ENCODE data around the gene PTPN18.
A peak's percentile ranks its signal among the peaks of the same experiment; 100 is the strongest.

The PTPN18 gene

GRCh38 chr2:130380096-130380934, 24.5 kb downstream of the PTPN18 start:
- no peak overlapping the region for H2BK15ac ChIP-seq (ENCODE audit: low read depth, poor library complexity, severe bottlenecking)

DNA sequence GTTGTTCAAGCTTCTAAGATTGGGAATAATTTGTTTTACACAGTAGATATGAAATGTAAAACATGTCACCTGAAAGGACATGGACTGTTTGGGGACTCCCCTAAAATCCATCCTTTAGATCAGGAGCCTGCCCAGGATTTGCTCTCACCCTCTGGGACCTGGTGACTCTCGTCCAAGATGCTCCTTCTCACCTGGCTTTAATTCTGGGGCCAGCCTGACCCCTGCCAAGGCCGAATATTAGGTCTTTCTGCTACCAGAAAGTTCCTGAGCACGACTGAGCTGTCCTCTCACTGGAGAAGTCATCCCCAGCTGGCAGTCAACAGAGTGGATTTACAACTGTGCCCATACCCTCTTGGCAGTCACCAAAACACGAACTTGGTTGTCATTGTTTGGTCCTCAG, 25.3 kb downstream of the PTPN18 start:
- no peak overlapping the region for H3K27ac ChIP-seq (ENCODE audit: low read length, poor library complexity, severe bottlenecking)
- no peak overlapping the region for H4K8ac ChIP-seq (ENCODE audit: low read length)
- no peak overlapping the region for H3K14ac ChIP-seq (ENCODE audit: low read length in 2 of 2)
- H2AK5ac ChIP-seq (ENCODE audit: low read length, severe bottlenecking) = no peak overlapping the region
- no peak overlapping the region for H3K18ac ChIP-seq (ENCODE audit: low read depth in 1 of 2, low read length in 2 of 2)
- no peaks in the 10 kb centered on the region for H3K27me3 ChIP-seq (ENCODE audit: control insufficient read depth in 1 of 2, insufficient read depth in 1 of 2, low read length in 2 of 2)
- H2AFZ ChIP-seq (ENCODE audit: low read depth, low read length) = no peak overlapping the region
- H3K9me3 ChIP-seq (ENCODE audit: control insufficient read depth, low read length) = no peaks in the 10 kb centered on the region
- H3K36me3 ChIP-seq (ENCODE audit: control insufficient read depth in 1 of 2, insufficient read depth in 2 of 2, low read depth in 1 of 2, low read length in 2 of 2) = peaks cover 24 to 29% of the 10 kb centered on the region in 2 experiments
- no peak for DNase-seq
- H4K91ac ChIP-seq (ENCODE audit: low read length) = no peak overlapping the region
- no peak overlapping the region for H3K4ac ChIP-seq (ENCODE audit: low read depth in 1 of 2, low read length in 2 of 2)
- no peak overlapping the region for H3K4me3 ChIP-seq (ENCODE audit: insufficient read depth in 1 of 2, low read depth in 1 of 2, low read length in 2 of 2)
- H2BK15ac ChIP-seq (ENCODE audit: low read depth, poor library complexity, severe bottlenecking) = no peak overlapping the region
- no peak overlapping the region for H3K23ac ChIP-seq (ENCODE audit: low read length in 2 of 2)
- H3K79me1 ChIP-seq (replicated peaks; ENCODE audit: low read length, poor library complexity, severe bottlenecking) = peaks cover 38% of the 10 kb centered on the region
- 91% methylated on average over 4 of the region's 4 CpGs for WGBS
- H3K9ac ChIP-seq (ENCODE audit: low read length) = no peak overlapping the region
- no peak overlapping the region for H3K4me2 ChIP-seq (ENCODE audit: low read length, poor library complexity, severe bottlenecking)
- H3K4me1 ChIP-seq (ENCODE audit: control insufficient read depth, insufficient read depth, low read depth, low read length) = no peaks in the 10 kb centered on the region
- no peak overlapping the region for H2BK120ac ChIP-seq (ENCODE audit: low read depth, low read length)
- H2BK5ac ChIP-seq (ENCODE audit: low read depth, low read length, poor library complexity, severe bottlenecking) = no peak overlapping the region
- H2BK12ac ChIP-seq (ENCODE audit: low read length in 2 of 2) = no peak overlapping the region

More at GRCh38 chr2:130380096-130380934, 24.5 kb downstream of the PTPN18 start:
- Histone ChIP-seq H3K23ac (ENCODE audit: low read length in 2 of 2) (no peak overlapping the region), H3K4ac (ENCODE audit: low read depth in 1 of 2, low read length in 2 of 2) (no peak overlapping the region), H4K8ac (ENCODE audit: low read length) (peak overlapping the region; percentile 30), H3K4me1 (ENCODE audit: control insufficient read depth, insufficient read depth, low read depth, low read length) (peaks cover under 1% of the 10 kb centered on the region), H3K4me3 (ENCODE audit: insufficient read depth in 1 of 2, low read depth in 1 of 2, low read length in 2 of 2) (no peak overlapping the region), H3K9ac (ENCODE audit: low read length) (no peak overlapping the region), H3K27me3 (ENCODE audit: control insufficient read depth in 1 of 2, insufficient read depth in 1 of 2, low read length in 2 of 2) (no peaks in the 10 kb centered on the region), H2BK120ac (ENCODE audit: low read depth, low read length) (no peak overlapping the region), H3K9me3 (ENCODE audit: control insufficient read depth, low read length) (no peaks in the 10 kb centered on the region), H3K79me1 (replicated peaks; ENCODE audit: low read length, poor library complexity, severe bottlenecking) (peaks cover 38% of the 10 kb centered on the region), H2AK5ac (ENCODE audit: low read length, severe bottlenecking) (no peak overlapping the region), H3K27ac (ENCODE audit: low read length, poor library complexity, severe bottlenecking) (no peak overlapping the region), H3K36me3 (ENCODE audit: control insufficient read depth in 1 of 2, insufficient read depth in 2 of 2, low read depth in 1 of 2, low read length in 2 of 2) (peaks cover 28 to 37% of the 10 kb centered on the region in 2 experiments), H2AFZ (ENCODE audit: low read depth, low read length) (no peak overlapping the region), H4K91ac (ENCODE audit: low read length) (no peak overlapping the region), H3K14ac (ENCODE audit: low read length in 2 of 2) (no peak overlapping the region), H2BK12ac (ENCODE audit: low read length in 2 of 2) (no peak overlapping the region), H3K4me2 (ENCODE audit: low read length, poor library complexity, severe bottlenecking) (no peak overlapping the region), H3K18ac (ENCODE audit: low read depth in 1 of 2, low read length in 2 of 2) (no peak overlapping the region), H2BK5ac (ENCODE audit: low read depth, low read length, poor library complexity, severe bottlenecking) (no peak overlapping the region)
- 92% methylated on average over 11 of the region's 11 CpGs for WGBS
- no peak for DNase-seq

GRCh38 chr2:130381619-130382018, 25.8 kb downstream of the PTPN18 start:
- Histone ChIP-seq H3K23ac (ENCODE audit: low read length in 2 of 2) (no peak overlapping the region), H3K9ac (ENCODE audit: low read length) (no peak overlapping the region), H2BK15ac (ENCODE audit: low read depth, poor library complexity, severe bottlenecking) (no peak overlapping the region), H3K4me1 (ENCODE audit: control insufficient read depth, insufficient read depth, low read depth, low read length) (no peaks in the 10 kb centered on the region), H2BK120ac (ENCODE audit: low read depth, low read length) (no peak overlapping the region), H2AFZ (ENCODE audit: low read depth, low read length) (no peak overlapping the region), H3K14ac (ENCODE audit: low read length in 2 of 2) (no peak overlapping the region), H3K4me2 (ENCODE audit: low read length, poor library complexity, severe bottlenecking) (no peak overlapping the region), H2AK5ac (ENCODE audit: low read length, severe bottlenecking) (no peak overlapping the region), H3K27ac (ENCODE audit: low read length, poor library complexity, severe bottlenecking) (no peak overlapping the region), H3K79me1 (replicated peaks; ENCODE audit: low read length, poor library complexity, severe bottlenecking) (peaks cover 34% of the 10 kb centered on the region), H3K4me3 (ENCODE audit: insufficient read depth in 1 of 2, low read depth in 1 of 2, low read length in 2 of 2) (no peak overlapping the region), H2BK12ac (ENCODE audit: low read length in 2 of 2) (no peak overlapping the region), H3K18ac (ENCODE audit: low read depth in 1 of 2, low read length in 2 of 2) (no peak overlapping the region), H3K36me3 (ENCODE audit: control insufficient read depth in 1 of 2, insufficient read depth in 2 of 2, low read depth in 1 of 2, low read length in 2 of 2) (peaks cover 21 to 26% of the 10 kb centered on the region in 2 experiments), H4K8ac (ENCODE audit: low read length) (no peak overlapping the region), H3K27me3 (ENCODE audit: control insufficient read depth in 1 of 2, insufficient read depth in 1 of 2, low read length in 2 of 2) (no peaks in the 10 kb centered on the region), H2BK5ac (ENCODE audit: low read depth, low read length, poor library complexity, severe bottlenecking) (no peak overlapping the region), H3K4ac (ENCODE audit: low read depth in 1 of 2, low read length in 2 of 2) (no peak overlapping the region), H4K91ac (ENCODE audit: low read length) (no peak overlapping the region), H3K9me3 (ENCODE audit: control insufficient read depth, low read length) (no peaks in the 10 kb centered on the region)
- DNase-seq = no peak
- WGBS = 91% methylated on average over 2 of the region's 4 CpGs

- Histone ChIP-seq H3K23ac (ENCODE audit: low read length in 2 of 2) (no peak overlapping the region), H4K8ac (ENCODE audit: low read length) (no peak overlapping the region), H3K14ac (ENCODE audit: low read length in 2 of 2) (no peak overlapping the region), H3K4me1 (ENCODE audit: control insufficient read depth, insufficient read depth, low read depth, low read length) (no peaks in the 10 kb centered on the region), H3K9me3 (ENCODE audit: control insufficient read depth, low read length) (no peaks in the 10 kb centered on the region), H3K18ac (ENCODE audit: low read depth in 1 of 2, low read length in 2 of 2) (no peak overlapping the region), H3K4me2 (ENCODE audit: low read length, poor library complexity, severe bottlenecking) (no peak overlapping the region), H2AK5ac (ENCODE audit: low read length, severe bottlenecking) (no peak overlapping the region), H2BK120ac (ENCODE audit: low read depth, low read length) (no peak overlapping the region), H3K36me3 (ENCODE audit: control insufficient read depth in 1 of 2, insufficient read depth in 2 of 2, low read depth in 1 of 2, low read length in 2 of 2) (peaks cover 17 to 20% of the 10 kb centered on the region in 2 experiments), H2BK5ac (ENCODE audit: low read depth, low read length, poor library complexity, severe bottlenecking) (no peak overlapping the region), H2BK15ac (ENCODE audit: low read depth, poor library complexity, severe bottlenecking) (no peak overlapping the region), H2AFZ (ENCODE audit: low read depth, low read length) (no peak overlapping the region), H3K79me1 (replicated peaks; ENCODE audit: low read length, poor library complexity, severe bottlenecking) (peaks cover 31% of the 10 kb centered on the region), H3K4me3 (ENCODE audit: insufficient read depth in 1 of 2, low read depth in 1 of 2, low read length in 2 of 2) (no peak overlapping the region), H4K91ac (ENCODE audit: low read length) (no peak overlapping the region), H3K27me3 (ENCODE audit: control insufficient read depth in 1 of 2, insufficient read depth in 1 of 2, low read length in 2 of 2) (no peaks in the 10 kb centered on the region), H3K27ac (ENCODE audit: low read length, poor library complexity, severe bottlenecking) (no peak overlapping the region), H3K9ac (ENCODE audit: low read length) (no peak overlapping the region), H2BK12ac (ENCODE audit: low read length in 2 of 2) (no peak overlapping the region), H3K4ac (ENCODE audit: low read depth in 1 of 2, low read length in 2 of 2) (no peak overlapping the region)
- DNase-seq = no peak
- WGBS = 98% methylated on average over 7 of the region's 8 CpGs
Observed at GRCh38 chr2:130382313-130382917, 26.6 kb downstream of the PTPN18 start.
